H9 (cell line): ENCODE data around the gene SPRR5. TPM values are rescaled to one million over a fixed set of nuclear protein-coding genes. Genes with fewer than 3 reads are reported as not detected.

Experiments
- DNase-seq: peaks from one replicate; pipeline ENCODE4 v3.0.0-alpha.2; 2017
- H2AFZ ChIP-seq: one replicate; pipeline ENCODE4 v1.6.1; 2013; ENCODE audit warnings: mild to moderate bottlenecking, low read length, control low read depth, moderate library complexity
- H2AK5ac ChIP-seq: 2 replicates; pipeline ENCODE4 v1.6.1; 2013; ENCODE audit warnings: low read length, control low read depth, mixed read lengths; ENCODE audit not compliant: insufficient read length
- H2BK120ac ChIP-seq: one replicate; pipeline ENCODE4 v1.6.1; 2013; ENCODE audit warnings: low read depth, mild to moderate bottlenecking, low read length, control low read depth, inconsistent platforms; ENCODE audit not compliant: poor library complexity, severe bottlenecking
- H2BK12ac ChIP-seq: 2 replicates; pipeline ENCODE4 v1.6.1; 2013; ENCODE audit warnings: low read length, control low read depth, mixed read lengths, low read depth; ENCODE audit not compliant: insufficient read length
- H2BK15ac ChIP-seq: 2 replicates; pipeline ENCODE4 v1.6.1; 2013; ENCODE audit warnings: low read depth, low read length, control low read depth
- H2BK20ac ChIP-seq: one replicate; pipeline ENCODE4 v1.6.1; 2013; ENCODE audit warnings: low read depth, mild to moderate bottlenecking, low read length, control low read depth, inconsistent platforms; ENCODE audit not compliant: poor library complexity, severe bottlenecking
- H2BK5ac ChIP-seq: 2 replicates; pipeline ENCODE4 v1.6.1; 2013; ENCODE audit warnings: low read length, control low read depth, mixed read lengths; ENCODE audit not compliant: insufficient read length
- H3K14ac ChIP-seq: 2 replicates; pipeline ENCODE4 v1.6.1; 2013; ENCODE audit warnings: low read length, control low read depth; ENCODE audit not compliant: insufficient read depth
- H3K18ac ChIP-seq: 2 replicates; pipeline ENCODE4 v1.6.1; 2013; ENCODE audit warnings: low read depth, mild to moderate bottlenecking, mixed read lengths, low read length, control low read depth; ENCODE audit not compliant: insufficient read length
- H3K23ac ChIP-seq: 2 replicates; pipeline ENCODE4 v1.6.1; 2013; ENCODE audit warnings: low read length, control low read depth, mixed read lengths, low read depth; ENCODE audit not compliant: insufficient read length
- H3K23me2 ChIP-seq: 2 replicates; pipeline ENCODE4 v1.6.1; 2013; ENCODE audit warnings: low read depth, mild to moderate bottlenecking, mixed read lengths, low read length, control low read depth; ENCODE audit not compliant: insufficient read length, poor library complexity, severe bottlenecking
- H3K27ac ChIP-seq: 2 replicates; pipeline ENCODE4 v1.5.1; 2013; ENCODE audit warnings: low read length, control low read depth, mixed read lengths, low read depth; ENCODE audit not compliant: insufficient read length
- H3K27me3 ChIP-seq: 2 replicates; pipeline ENCODE4 v1.6.1; 2013; ENCODE audit warnings: low read length, control low read depth, inconsistent platforms; ENCODE audit not compliant: insufficient read depth
- H3K4ac ChIP-seq: 2 replicates; pipeline ENCODE4 v1.6.1; 2013; ENCODE audit warnings: low read depth, mild to moderate bottlenecking, control low read depth, inconsistent platforms, low read length, moderate library complexity
- H3K4me1 ChIP-seq: 2 replicates; pipeline ENCODE4 v1.6.1; 2013; ENCODE audit warnings: low read length, control low read depth, inconsistent platforms; ENCODE audit not compliant: insufficient read depth
- H3K4me2 ChIP-seq: 2 replicates; pipeline ENCODE4 v1.6.1; 2013; ENCODE audit warnings: low read length, control low read depth, mixed read lengths; ENCODE audit not compliant: insufficient read length, insufficient read depth
- H3K56ac ChIP-seq: 2 replicates; pipeline ENCODE4 v1.6.1; 2013; ENCODE audit warnings: low read depth, mild to moderate bottlenecking, mixed read lengths, low read length, control low read depth; ENCODE audit not compliant: insufficient read length
- H3K79me1 ChIP-seq: 2 replicates; pipeline ENCODE4 v1.6.1; 2013; ENCODE audit warnings: low read depth, mild to moderate bottlenecking, moderate library complexity, low read length, control low read depth, inconsistent platforms; ENCODE audit not compliant: insufficient read depth, poor library complexity, severe bottlenecking
- H3K79me2 ChIP-seq: 2 replicates; pipeline ENCODE4 v1.6.1; 2013; ENCODE audit warnings: low read length, control low read depth, inconsistent platforms; ENCODE audit not compliant: insufficient read depth
- H3K9ac ChIP-seq: 2 replicates; pipeline ENCODE4 v1.6.1; 2013; ENCODE audit warnings: low read length, control low read depth, mixed read lengths; ENCODE audit not compliant: insufficient read length; ENCODE audit errors: extremely low read depth
- H3K9me3 ChIP-seq: one replicate; pipeline ENCODE4 v1.6.1; 2013; ENCODE audit warnings: low read depth, low read length, inconsistent platforms; ENCODE audit not compliant: control insufficient read depth
- H3T11ph ChIP-seq: one replicate; pipeline ENCODE4 v1.6.1; 2013; ENCODE audit warnings: mild to moderate bottlenecking, low read length, control low read depth, inconsistent platforms
- H4K20me1 ChIP-seq: one replicate; pipeline ENCODE4 v1.6.1; 2013; ENCODE audit not compliant: control insufficient read depth, insufficient read length, insufficient read depth
- H4K5ac ChIP-seq: 2 replicates; pipeline ENCODE4 v1.6.1; 2013; ENCODE audit warnings: low read depth, mild to moderate bottlenecking, mixed read lengths, low read length, control low read depth; ENCODE audit not compliant: insufficient read length
- H4K8ac ChIP-seq: replicated peaks from 2 replicates; pipeline ENCODE4 v1.6.1; 2013; ENCODE audit warnings: low read length, control low read depth, mixed read lengths, low read depth; ENCODE audit not compliant: insufficient read length
- H4K91ac ChIP-seq: 2 replicates; pipeline ENCODE4 v1.6.1; 2013; ENCODE audit warnings: low read depth, mild to moderate bottlenecking, moderate library complexity, mixed read lengths, low read length, control low read depth; ENCODE audit not compliant: insufficient read length
- H3K27ac Mint-ChIP-seq, 3 experiments: 2 replicates in 2 of 3; 3 replicates in 1 of 3; pipeline ENCODE4 v1.8.0; 2020 to 2021; ENCODE audit warnings: mixed read lengths in 3 of 3, mild to moderate bottlenecking in 1 of 3, moderate library complexity in 1 of 3
- H3K27me3 Mint-ChIP-seq: 2 replicates; pipeline ENCODE4 v1.8.0; 2021; ENCODE audit warnings: low read depth, mild to moderate bottlenecking, moderate library complexity, mixed read lengths
- H3K36me3 Mint-ChIP-seq, 3 experiments: 2 replicates in 2 of 3; 3 replicates in 1 of 3; pipeline ENCODE4 v1.8.0; 2020 to 2021; ENCODE audit warnings: low read depth in 3 of 3, mixed read lengths in 3 of 3; ENCODE audit not compliant: insufficient read depth in 1 of 3
- H3K4me1 Mint-ChIP-seq, 2 experiments: 2 replicates each; pipeline ENCODE4 v1.8.0; 2020; ENCODE audit warnings: mixed read lengths in 2 of 2
- H3K4me3 Mint-ChIP-seq, 2 experiments: 2 replicates in 1 of 2; 3 replicates in 1 of 2; pipeline ENCODE4 v1.8.0; 2020 to 2021; ENCODE audit warnings: mild to moderate bottlenecking in 2 of 2, mixed read lengths in 2 of 2, moderate library complexity in 1 of 2
- H3K9me3 Mint-ChIP-seq, 2 experiments: 2 replicates in 1 of 2; 3 replicates in 1 of 2; pipeline ENCODE4 v1.8.0; 2020; ENCODE audit warnings: mild to moderate bottlenecking in 2 of 2, mixed read lengths in 2 of 2, moderate library complexity in 1 of 2
- WGBS: extraction: QIAGEN DNeasy Blood & Tissue Kit; methylation state at CpG from one replicate; pipeline ENCODE4 v1.1.7; 2013; ENCODE audit warnings: missing lambda C conversion rate, low lambda C conversion rate, mixed read lengths; ENCODE audit not compliant: insufficient read length; ENCODE audit errors: extremely low coverage; 5-methylcytosine and 5-hydroxymethylcytosine counted together
- total RNA-seq: library from RNA; stranded (reverse); gene quantifications from 2 replicates; pipeline ENCODE4 v1.2.1, GENCODE V29; 2021
- TF ChIP-seq, protein P1 (sequence below): fragments of 200-600 bp; sonication (generic); conservative IDR thresholded peaks from 3 replicates; pipeline ENCODE4 v1.8.0; 2021; ENCODE audit warnings: antibody characterized with exemption, mild to moderate bottlenecking

The SPRR5 gene
- total RNA-seq, 1 experiment from 2014 or later = not detected

DNA sequence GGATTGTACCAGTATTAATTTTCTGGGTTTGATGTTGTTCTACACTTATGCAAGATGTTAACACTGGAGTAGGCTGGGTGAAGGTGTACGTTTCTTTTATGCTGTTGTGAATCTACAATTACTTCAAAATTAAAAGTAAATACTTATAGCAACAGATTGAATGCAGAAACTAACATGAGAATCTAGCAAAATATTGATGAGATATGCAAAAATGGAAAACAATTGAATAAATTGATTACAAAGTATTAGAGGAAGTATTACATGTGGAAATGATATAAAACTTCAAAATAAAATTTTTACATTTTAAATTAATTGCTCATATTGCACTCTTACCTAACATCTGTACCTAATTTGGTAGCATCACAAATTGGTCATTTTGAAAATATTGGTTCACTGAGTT, 48.8 kb downstream of the SPRR5 start:
- Mint-ChIP-seq H3K4me1 (peaks cover 10 to 19% of the 10 kb centered on the region in 2 experiments), H3K9me3 (peaks cover 8 to 12% of the 10 kb centered on the region in 2 experiments; a peak in 4 of 5 replicates), H3K36me3 (peaks cover 0 to 8% (median 0%) of the 10 kb centered on the region in 3 experiments; a peak in 3 of 7 replicates), H3K27me3 (peaks cover 5% of the 10 kb centered on the region; the same call in 1 of the 2 replicates), H3K4me3 (no peak overlapping the region), H3K27ac (no peak overlapping the region)
- no peak overlapping the region for H2BK20ac ChIP-seq
- H3K56ac ChIP-seq = no peak overlapping the region
- no peaks in the 10 kb centered on the region for H3K23me2 ChIP-seq
- H2BK120ac ChIP-seq = no peak overlapping the region
- no peaks in the 10 kb centered on the region for H4K20me1 ChIP-seq
- no peaks in the 10 kb centered on the region; the same call in 1 of the 2 replicates for H3K4me1 ChIP-seq
- no peak overlapping the region for H3K18ac ChIP-seq
- H3K9me3 ChIP-seq = no peaks in the 10 kb centered on the region
- no peak for DNase-seq
- no peak overlapping the region for H2AFZ ChIP-seq
- no peak overlapping the region for H3K27ac ChIP-seq
- no peak overlapping the region for H3T11ph ChIP-seq
- H3K79me2 ChIP-seq = no peaks in the 10 kb centered on the region
- TF ChIP-seq, protein P1, sequence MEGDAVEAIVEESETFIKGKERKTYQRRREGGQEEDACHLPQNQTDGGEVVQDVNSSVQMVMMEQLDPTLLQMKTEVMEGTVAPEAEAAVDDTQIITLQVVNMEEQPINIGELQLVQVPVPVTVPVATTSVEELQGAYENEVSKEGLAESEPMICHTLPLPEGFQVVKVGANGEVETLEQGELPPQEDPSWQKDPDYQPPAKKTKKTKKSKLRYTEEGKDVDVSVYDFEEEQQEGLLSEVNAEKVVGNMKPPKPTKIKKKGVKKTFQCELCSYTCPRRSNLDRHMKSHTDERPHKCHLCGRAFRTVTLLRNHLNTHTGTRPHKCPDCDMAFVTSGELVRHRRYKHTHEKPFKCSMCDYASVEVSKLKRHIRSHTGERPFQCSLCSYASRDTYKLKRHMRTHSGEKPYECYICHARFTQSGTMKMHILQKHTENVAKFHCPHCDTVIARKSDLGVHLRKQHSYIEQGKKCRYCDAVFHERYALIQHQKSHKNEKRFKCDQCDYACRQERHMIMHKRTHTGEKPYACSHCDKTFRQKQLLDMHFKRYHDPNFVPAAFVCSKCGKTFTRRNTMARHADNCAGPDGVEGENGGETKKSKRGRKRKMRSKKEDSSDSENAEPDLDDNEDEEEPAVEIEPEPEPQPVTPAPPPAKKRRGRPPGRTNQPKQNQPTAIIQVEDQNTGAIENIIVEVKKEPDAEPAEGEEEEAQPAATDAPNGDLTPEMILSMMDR = no peak
- no peak overlapping the region for H2BK5ac ChIP-seq
- no CpG with 5 or more reads among the region's 1 CpG for WGBS
- no peaks in the 10 kb centered on the region; the same call in 1 of the 2 replicates for H3K27me3 ChIP-seq
- H3K79me1 ChIP-seq = no peaks in the 10 kb centered on the region
- no peak overlapping the region for H3K23ac ChIP-seq
- H3K4ac ChIP-seq = no peak overlapping the region
- no peak overlapping the region for H3K4me2 ChIP-seq
- H3K14ac ChIP-seq = no peak overlapping the region
- no peak overlapping the region for H2AK5ac ChIP-seq
- H3K9ac ChIP-seq = no peak overlapping the region
- H2BK15ac ChIP-seq = no peak overlapping the region
- H4K8ac ChIP-seq = no peak overlapping the region
- H4K91ac ChIP-seq = no peak overlapping the region
- no peak overlapping the region for H2BK12ac ChIP-seq
- no peak overlapping the region for H4K5ac ChIP-seq
